ENCODE data around the gene PKP2.

Gene PKP2

GRCh38 chr12:32897281-32897610 lies 669 bp upstream of the PKP2 start:
- Histone ChIP-seq H3K4me2 (ENCODE audit: low read length) (no peak overlapping the region), H3K27me3 (ENCODE audit: insufficient read depth, low read length) (no peaks in the 10 kb centered on the region), H3K27ac (ENCODE audit: low read depth, low read length, poor library complexity, severe bottlenecking) (no peak overlapping the region), H3K79me2 (ENCODE audit: insufficient read depth, low read length) (no peaks in the 10 kb centered on the region), H3K9me2 (ENCODE audit: low read depth, low read length) (no peaks in the 10 kb centered on the region), H3K9ac (ENCODE audit: low read length) (no peak overlapping the region), H2AFZ (ENCODE audit: low read length) (no peak overlapping the region), H3K9me3 (ENCODE audit: low read length) (no peaks in the 10 kb centered on the region), H3F3A (ENCODE audit: insufficient read depth, low read length) (no peaks in the 10 kb centered on the region), H3K4me1 (ENCODE audit: insufficient read depth, low read length, severe bottlenecking) (no peaks in the 10 kb centered on the region), H3K4me3 (ENCODE audit: low read depth, low read length, poor library complexity, severe bottlenecking) (no peak overlapping the region), H3K36me3 (ENCODE audit: insufficient read depth, low read length) (no peaks in the 10 kb centered on the region), H4K20me1 (ENCODE audit: insufficient read depth, low read length) (no peaks in the 10 kb centered on the region)
- TF ChIP-seq EZH2 (IDR thresholded peaks at IDR 0.05; ENCODE audit: borderline replicate concordance, low read length) (no peak), CTCF (IDR thresholded peaks at IDR 0.05; ENCODE audit: low read length) (no peak)

GRCh38 chr12:32895688-32896431 lies 717 bp downstream of the PKP2 start:
- H3K9ac ChIP-seq (ENCODE audit: low read length), result no peak overlapping the region
- H3K9me3 ChIP-seq (ENCODE audit: low read length), result no peaks in the 10 kb centered on the region
- H4K20me1 ChIP-seq (ENCODE audit: insufficient read depth, low read length), result no peaks in the 10 kb centered on the region
- H3K4me1 ChIP-seq (ENCODE audit: insufficient read depth, low read length, severe bottlenecking), result no peaks in the 10 kb centered on the region
- TF ChIP-seq CTCF (IDR thresholded peaks at IDR 0.05; ENCODE audit: low read length) (no peak), EZH2 (IDR thresholded peaks at IDR 0.05; ENCODE audit: borderline replicate concordance, low read length) (no peak)
- H3K36me3 ChIP-seq (ENCODE audit: insufficient read depth, low read length), result no peaks in the 10 kb centered on the region
- no peaks in the 10 kb centered on the region for H3K27me3 ChIP-seq (ENCODE audit: insufficient read depth, low read length)
- H3F3A ChIP-seq (ENCODE audit: insufficient read depth, low read length), result no peaks in the 10 kb centered on the region
- no peaks in the 10 kb centered on the region for H3K79me2 ChIP-seq (ENCODE audit: insufficient read depth, low read length)
- H2AFZ ChIP-seq (ENCODE audit: low read length), result no peak overlapping the region
- H3K4me2 ChIP-seq (ENCODE audit: low read length), result no peak overlapping the region
- no peak overlapping the region for H3K27ac ChIP-seq (ENCODE audit: low read depth, low read length, poor library complexity, severe bottlenecking)
- no peaks in the 10 kb centered on the region for H3K9me2 ChIP-seq (ENCODE audit: low read depth, low read length)
- H3K4me3 ChIP-seq (ENCODE audit: low read depth, low read length, poor library complexity, severe bottlenecking), result no peak overlapping the region

GRCh38 chr12:32894566-32894965 lies 2.0 kb downstream of the PKP2 start:
- no peaks in the 10 kb centered on the region for H3K4me1 ChIP-seq (ENCODE audit: insufficient read depth, low read length, severe bottlenecking)
- H3K79me2 ChIP-seq (ENCODE audit: insufficient read depth, low read length), result no peaks in the 10 kb centered on the region
- H3K4me2 ChIP-seq (ENCODE audit: low read length), result no peak overlapping the region

More at GRCh38 chr12:32894566-32894965, 2.0 kb downstream of the PKP2 start:
- Histone ChIP-seq H3K9me2 (ENCODE audit: low read depth, low read length) (no peaks in the 10 kb centered on the region), H3K27ac (ENCODE audit: low read depth, low read length, poor library complexity, severe bottlenecking) (no peak overlapping the region), H3K4me3 (ENCODE audit: low read depth, low read length, poor library complexity, severe bottlenecking) (no peak overlapping the region), H3K27me3 (ENCODE audit: insufficient read depth, low read length) (no peaks in the 10 kb centered on the region), H3F3A (ENCODE audit: insufficient read depth, low read length) (no peaks in the 10 kb centered on the region), H3K36me3 (ENCODE audit: insufficient read depth, low read length) (no peaks in the 10 kb centered on the region), H3K9me3 (ENCODE audit: low read length) (no peaks in the 10 kb centered on the region), H2AFZ (ENCODE audit: low read length) (no peak overlapping the region), H3K9ac (ENCODE audit: low read length) (no peak overlapping the region), H4K20me1 (ENCODE audit: insufficient read depth, low read length) (no peaks in the 10 kb centered on the region)
- TF ChIP-seq CTCF (IDR thresholded peaks at IDR 0.05; ENCODE audit: low read length), result no peak
- TF ChIP-seq EZH2 (IDR thresholded peaks at IDR 0.05; ENCODE audit: borderline replicate concordance, low read length), result no peak
